GM19463 (cell line): Measurements from ENCODE around the gene CBFA2T3.

ENCODE experiments used
- ATAC-seq: cut with Tn5 transposase; IDR thresholded peaks from one replicate; pipeline ENCODE4 v1.9.1; 2021; ENCODE audit warnings: mild to moderate bottlenecking, moderate library complexity; ENCODE audit not compliant: unreplicated experiment

CBFA2T3 gene

GRCh38 chr16:88880226-88881006 is 96.6 kb downstream of the CBFA2T3 start:
- ATAC-seq = no peak

- ATAC-seq = no peak
Observed at GRCh38 chr16:88879788-88880055, 97.3 kb downstream of the CBFA2T3 start.

DNA sequence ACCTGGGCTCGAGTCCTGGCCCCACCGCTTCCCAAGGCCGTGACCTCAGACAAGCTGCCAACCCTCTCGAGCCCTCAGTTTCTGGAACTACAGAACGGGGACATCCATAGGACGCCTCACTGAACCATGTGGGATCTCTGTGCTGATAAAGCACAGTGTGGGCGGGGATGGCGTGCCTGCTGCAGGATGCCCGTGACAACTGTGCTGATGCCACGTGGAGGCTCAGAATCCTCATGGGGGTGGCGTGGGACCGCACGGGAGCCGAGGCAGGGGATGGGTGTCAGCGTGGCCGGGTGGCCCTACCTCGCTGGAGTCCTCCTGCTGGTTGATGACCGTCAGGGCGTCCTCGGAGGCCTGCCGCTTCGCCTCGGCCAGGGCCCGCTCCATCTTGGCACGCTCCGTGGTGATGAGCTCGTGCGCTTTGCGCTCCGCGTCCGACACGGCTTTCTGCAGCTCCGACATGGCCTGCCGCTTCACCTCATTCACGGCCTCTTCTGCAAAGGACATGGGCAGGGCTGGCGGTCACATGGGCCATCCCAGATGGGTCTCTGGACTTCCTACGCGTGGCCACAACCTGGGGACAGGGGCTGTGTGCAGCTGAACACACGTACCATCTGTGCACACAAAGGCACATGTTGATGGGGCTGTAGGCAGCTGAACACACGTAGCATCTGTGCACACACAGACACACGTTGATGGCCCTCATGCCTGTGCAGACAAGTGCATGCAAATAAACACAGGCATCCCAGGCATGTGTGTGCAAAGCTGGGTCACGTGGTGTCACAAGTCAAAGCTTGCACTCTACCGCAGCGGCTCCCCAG is 97.8 kb downstream of the CBFA2T3 start:
- ATAC-seq = no peak

- ATAC-seq = no peak
Observed at GRCh38 chr16:88878356-88878755, 98.7 kb downstream of the CBFA2T3 start.

- no peak for ATAC-seq
Observed at GRCh38 chr16:88877564-88878289, 99.3 kb downstream of the CBFA2T3 start.

- ATAC-seq = no peak
Observed at GRCh38 chr16:88876942-88877526, 100.0 kb downstream of the CBFA2T3 start.

GRCh38 chr16:88875703-88876234 is 101.2 kb downstream of the CBFA2T3 start:
- ATAC-seq = no peak

DNA sequence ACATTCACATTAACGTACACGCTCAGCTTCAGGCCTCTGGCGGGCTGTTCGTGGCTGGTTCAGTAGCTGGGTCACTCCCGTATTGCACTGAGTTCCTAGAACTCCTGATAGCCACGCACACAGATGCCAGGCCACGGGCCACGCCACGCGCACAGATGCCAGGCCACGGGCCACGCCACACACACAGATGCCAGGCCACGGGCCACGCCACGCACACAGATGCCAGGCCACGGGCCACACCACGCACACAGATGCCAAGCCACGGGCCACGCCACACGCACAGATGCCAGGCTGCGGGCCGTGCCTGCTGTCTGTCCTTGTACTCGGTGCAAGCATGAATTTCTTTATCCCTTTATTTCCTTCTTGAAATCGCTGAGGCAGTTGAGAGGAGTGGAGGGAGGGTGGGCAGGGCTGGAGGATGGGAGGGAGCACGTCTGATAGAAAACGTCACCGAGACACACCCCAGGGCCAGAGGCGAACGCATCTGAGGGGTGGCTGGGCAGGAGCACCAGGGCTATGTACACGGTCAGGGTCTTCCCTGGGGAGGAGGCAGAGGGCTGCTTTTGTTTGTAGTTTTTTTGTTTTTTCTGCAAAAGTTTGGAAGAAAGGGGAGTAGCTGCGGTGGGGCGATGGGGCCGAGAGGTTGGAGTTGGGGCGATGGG is 101.9 kb downstream of the CBFA2T3 start:
- no peak for ATAC-seq

DNA sequence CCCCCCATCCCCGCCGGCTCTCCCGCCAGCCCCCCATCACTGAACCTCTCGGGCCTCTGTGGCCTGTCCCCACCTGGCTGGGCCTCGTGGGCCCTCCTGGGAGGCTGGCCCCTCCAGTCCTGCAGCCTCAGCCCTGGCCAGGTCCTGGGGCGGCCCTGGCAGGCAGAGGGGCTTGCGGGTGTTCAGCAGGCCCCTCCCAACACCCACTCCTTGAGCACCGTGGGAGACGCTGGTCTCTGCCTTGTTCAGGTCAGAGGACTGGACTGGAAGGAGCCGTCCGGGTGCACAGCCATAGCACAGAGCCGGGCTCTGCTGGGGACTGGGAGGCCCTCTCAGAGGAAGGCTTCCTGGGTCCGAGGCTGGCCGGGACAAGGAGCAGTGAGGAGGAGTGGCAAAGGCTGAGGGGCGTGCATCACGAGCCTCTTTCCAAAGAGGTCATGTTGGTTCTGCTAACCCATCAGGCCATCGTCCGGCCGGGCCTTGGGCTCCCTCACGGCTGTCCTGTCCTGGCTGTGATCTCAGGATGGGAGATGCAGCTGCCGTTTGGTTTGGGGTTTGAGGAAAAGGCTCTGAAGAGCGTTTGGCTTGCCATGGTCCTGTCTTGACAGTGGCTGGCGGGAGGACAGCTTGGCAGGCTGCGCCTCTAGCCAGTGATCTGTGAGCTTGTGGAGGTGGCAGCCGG is 104.2 kb downstream of the CBFA2T3 start:
- ATAC-seq = no peak

- no peak for ATAC-seq
Observed at GRCh38 chr16:88871730-88872416, 105.1 kb downstream of the CBFA2T3 start.

DNA sequence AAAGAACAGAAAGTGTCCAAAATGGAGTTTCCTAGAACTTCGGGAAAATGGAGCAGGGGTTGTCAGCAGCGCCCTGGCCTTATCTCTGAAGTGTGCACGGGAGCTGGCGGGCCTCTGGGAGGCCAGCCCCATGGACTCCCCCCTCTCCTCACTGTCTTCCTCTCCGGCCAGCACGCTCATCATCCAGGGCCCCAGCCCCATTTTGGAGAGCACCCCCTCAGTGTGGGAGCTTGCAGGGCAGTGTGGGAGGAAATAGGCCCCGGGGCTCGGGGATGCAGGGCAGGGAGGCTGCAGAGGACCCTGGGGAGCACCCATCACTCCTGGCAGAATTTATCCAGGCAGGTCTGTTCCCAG is 105.7 kb downstream of the CBFA2T3 start:
- ATAC-seq = no peak

DNA sequence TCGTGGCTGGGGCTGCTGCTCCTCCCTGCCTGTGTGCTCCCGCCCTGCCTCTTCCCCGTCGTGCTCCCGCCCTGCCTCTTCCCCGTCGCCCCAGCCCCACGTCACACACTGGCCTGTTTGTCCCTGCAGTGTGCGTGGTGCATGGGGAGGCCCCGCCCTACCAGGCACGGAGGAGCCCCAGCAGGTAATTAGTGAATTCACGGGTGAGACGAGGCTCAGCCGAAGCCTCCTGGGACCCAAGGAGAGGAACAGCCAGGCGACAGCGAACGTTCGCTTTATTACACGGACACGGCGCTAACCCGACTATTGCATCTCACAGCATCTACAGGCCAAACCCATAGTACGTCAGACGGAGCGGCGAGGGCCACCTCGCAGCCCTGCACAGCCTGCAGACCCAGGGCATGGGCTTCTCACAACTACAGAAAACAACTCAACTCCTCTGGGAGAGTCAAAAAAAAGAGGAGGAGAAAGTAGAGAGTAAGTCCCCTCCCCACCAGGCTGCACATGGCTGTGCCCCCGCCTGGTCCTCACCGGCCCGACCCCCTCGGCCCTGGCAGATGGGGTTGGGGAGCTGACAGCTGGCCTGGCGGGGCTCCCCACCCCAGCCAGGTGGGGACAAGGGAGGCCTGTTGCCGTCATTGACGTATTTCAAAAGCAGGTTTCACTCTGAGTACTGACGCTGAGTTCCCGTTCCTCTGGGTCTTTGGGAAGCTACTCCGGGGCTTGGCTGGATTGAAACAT is 106.2 kb downstream of the CBFA2T3 start:
- no peak for ATAC-seq

- ATAC-seq = no peak
Observed at GRCh38 chr16:88869673-88869980, 107.4 kb downstream of the CBFA2T3 start.

GRCh38 chr16:88868974-88869672 is 107.9 kb downstream of the CBFA2T3 start:
- no peak for ATAC-seq

DNA sequence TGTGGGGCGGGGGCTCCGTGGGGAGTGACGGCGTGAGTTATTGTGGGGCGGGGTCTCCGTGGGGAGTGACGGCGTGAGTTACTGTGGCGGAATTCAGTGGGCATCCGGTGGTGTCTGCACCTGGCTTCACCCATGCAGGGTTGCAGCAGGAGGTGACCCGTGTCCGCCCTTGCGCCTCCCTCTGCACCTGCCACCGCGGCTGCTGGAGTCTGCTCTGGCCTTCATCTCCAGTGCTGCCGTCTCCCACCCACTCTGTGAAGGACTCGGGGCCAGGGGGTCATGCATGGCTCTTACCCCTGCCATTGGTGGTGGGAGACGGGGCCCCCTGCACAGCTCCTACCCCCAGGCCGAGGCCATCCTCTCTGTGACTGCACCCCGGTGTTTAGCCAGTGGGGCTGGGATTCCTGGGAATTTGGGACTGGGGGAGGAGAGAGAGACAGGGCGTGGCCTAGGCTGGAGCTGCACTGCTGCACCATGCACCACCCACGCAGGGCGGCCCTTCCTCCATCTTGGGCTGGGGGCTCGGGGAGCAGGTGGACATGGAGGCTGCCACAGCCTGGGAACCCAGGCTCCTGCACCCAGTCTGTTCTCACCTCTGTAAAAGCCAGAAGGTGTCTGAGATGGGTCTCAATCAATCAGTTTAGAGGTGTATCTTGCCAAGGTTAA is 109.3 kb downstream of the CBFA2T3 start:
- ATAC-seq = no peak

GRCh38 chr16:88866151-88866920 is 110.7 kb downstream of the CBFA2T3 start, which contains the start of gene PABPN1L:
Gene PABPN1L, minus strand, starts transcription at chr16:88866660. Its CDS starts 54 bp downstream, at chr16:88866606.
- ATAC-seq = no peak

DNA sequence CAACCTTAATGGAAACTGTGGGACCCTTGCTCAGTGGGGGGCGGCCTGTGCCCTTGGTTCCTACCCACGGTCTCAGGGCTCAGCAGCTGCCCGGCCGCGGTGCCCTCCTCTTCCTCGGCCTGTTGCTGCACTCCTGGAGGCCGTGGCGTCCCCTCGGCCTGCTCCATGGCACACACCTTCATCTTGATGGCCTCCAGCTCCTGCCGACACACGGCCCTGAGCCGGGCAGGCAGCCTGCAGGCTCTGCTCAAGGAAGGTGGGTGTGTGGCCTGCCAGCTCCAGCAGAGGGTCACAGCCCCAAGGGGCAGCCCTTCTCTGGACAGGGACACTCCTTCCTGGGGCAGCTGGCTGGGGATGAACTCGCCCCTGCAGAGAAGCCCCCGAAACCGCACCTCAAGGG is 111.3 kb downstream of the CBFA2T3 start:
- no peak for ATAC-seq
